ENCODE results near the gene CCDC12.

CCDC12 gene

DNA sequence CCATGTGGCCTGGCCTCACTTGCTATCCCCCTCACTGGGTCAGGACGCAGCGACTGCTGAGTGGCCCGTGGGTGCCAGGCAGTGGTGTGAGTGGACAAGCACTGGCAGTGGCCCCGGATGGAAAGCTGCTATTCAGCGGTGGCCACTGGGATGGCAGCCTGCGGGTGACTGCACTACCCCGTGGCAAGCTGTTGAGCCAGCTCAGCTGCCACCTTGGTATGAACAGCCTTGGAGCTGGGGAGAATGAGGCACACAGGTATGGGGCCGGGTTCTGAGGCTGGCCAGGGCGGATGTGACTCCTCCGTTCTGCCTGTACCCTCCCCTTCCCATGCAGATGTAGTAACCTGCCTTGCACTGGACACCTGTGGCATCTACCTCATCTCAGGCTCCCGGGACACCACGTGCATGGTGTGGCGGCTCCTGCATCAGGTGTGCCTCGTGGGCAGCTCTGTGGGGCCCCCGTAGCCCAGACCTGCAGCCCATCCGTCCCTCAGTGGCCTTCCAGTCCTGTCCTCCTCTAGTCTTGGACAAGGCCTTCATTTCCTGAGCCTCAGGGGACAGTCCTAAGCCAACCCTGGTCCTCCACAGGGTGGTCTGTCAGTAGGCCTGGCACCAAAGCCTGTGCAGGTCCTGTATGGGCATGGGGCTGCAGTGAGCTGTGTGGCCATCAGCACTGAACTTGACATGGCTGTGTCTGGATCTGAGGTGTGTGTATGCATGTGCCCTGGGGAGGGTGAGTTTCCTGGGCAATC lies 31.1 kb upstream of the CCDC12 start:
- no peak for DNase-seq

DNA sequence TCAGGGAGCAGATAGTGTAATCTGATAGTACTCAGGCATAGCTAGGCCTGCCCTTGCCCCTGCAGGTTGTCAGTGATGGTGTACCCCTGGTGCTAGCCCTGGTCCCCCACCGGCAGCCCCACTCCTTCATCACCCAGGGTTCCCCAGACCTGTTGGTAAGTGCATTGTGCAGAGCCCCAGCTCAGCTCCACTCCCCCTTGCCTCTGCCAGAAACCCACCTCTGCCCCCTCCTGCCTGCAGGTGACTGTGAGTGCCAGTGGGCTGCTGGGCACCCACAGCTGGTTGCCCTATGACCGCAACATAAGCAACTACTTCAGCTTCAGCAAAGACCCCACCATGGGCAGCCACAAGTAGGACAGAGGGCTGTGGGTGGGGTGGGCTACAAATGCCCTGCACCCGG lies 30.5 kb upstream of the CCDC12 start:
- no peak for DNase-seq

DNA sequence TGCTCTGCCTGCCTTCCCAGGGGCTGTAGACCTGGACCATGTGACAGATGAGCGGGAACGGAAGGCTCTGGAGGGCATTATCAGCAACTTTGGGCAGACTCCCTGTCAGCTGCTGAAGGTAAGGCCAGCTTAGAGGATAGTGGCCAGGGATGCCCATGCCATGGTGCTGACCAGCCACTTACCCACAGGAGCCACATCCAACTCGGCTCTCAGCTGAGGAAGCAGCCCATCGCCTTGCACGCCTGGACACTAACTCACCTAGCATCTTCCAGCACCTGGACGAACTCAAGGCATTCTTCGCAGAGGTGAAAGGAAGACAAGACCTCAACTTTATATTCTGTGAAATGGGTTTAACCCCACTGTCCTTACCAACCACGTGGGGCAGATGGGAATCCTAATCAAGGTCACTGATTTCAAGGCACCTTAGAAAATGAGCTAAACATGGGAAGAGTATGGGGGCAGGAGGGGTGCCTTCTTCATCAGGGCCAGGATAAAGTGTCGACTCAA lies 29.7 kb upstream of the CCDC12 start:
- no peak for DNase-seq

DNA sequence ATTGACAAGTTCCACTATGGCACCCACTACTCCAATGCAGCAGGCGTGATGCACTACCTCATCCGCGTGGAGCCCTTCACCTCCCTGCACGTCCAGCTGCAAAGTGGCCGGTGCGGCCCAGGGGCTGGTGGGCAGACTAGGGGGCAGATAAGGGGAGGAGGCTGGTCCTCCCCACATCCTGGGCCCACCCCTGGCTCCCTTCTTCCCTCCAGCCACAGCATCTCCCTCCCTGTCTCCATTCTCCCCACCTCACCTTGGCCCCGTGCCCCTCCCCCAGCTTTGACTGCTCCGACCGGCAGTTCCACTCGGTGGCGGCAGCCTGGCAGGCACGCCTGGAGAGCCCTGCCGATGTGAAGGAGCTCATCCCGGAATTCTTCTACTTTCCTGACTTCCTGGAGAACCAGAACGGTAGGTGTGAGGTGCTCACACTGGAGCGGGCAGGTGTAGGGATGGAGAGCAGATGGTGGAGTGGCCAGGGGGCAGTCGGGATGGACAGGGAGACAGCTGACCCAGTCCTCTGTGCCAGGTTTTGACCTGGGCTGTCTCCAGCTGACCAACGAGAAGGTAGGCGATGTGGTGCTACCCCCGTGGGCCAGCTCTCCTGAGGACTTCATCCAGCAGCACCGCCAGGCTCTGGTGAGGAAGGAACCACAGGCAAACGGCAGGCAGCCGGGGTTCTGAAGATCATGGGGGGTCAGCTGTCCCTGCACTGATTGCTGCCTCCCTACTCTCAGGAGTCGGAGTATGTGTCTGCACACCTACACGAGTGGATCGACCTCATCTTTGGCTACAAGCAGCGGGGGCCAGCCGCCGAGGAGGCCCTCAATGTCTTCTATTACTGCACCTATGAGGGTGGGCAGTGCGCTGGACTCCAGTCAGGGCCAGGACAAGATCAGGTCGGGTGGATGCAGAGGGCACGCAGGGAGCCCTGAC lies 28.9 kb upstream of the CCDC12 start:
- no peak for DNase-seq

DNA sequence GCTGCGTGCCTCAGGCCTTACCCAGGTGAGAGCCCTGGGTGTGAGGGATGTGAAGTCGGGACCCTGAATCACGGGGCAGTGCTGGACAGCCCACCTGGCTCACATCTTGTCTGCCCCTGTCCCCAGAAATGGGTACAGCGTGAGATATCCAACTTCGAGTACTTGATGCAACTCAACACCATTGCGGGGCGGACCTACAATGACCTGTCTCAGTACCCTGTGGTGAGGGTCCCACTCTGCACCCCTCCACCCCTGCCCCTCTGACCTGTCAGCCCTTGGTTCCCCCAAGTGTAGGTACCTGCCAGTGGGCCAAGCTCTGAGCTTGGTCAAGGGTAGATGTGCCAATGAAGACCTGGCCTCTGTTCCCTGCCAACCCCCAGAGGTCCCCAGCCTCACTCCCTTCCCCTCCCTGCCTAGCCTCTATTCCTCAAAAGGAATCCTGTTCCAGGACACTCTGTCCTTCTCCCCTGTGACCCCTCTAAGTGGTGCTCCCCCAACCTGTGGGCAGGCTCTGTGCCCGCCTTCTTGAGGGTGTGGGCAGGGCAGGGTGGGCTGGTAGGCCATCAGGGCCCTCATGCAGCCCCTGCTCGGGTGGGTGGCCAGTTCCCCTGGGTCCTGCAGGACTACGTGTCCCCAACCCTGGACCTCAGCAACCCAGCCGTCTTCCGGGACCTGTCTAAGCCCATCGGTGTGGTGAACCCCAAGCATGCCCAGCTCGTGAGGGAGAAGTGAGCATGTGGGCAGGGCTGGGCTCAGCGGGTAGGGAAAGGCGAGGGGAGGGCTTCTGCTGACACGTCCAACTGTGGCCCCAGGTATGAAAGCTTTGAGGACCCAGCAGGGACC lies 28.0 kb upstream of the CCDC12 start:
- DNase-seq = no peak

DNA sequence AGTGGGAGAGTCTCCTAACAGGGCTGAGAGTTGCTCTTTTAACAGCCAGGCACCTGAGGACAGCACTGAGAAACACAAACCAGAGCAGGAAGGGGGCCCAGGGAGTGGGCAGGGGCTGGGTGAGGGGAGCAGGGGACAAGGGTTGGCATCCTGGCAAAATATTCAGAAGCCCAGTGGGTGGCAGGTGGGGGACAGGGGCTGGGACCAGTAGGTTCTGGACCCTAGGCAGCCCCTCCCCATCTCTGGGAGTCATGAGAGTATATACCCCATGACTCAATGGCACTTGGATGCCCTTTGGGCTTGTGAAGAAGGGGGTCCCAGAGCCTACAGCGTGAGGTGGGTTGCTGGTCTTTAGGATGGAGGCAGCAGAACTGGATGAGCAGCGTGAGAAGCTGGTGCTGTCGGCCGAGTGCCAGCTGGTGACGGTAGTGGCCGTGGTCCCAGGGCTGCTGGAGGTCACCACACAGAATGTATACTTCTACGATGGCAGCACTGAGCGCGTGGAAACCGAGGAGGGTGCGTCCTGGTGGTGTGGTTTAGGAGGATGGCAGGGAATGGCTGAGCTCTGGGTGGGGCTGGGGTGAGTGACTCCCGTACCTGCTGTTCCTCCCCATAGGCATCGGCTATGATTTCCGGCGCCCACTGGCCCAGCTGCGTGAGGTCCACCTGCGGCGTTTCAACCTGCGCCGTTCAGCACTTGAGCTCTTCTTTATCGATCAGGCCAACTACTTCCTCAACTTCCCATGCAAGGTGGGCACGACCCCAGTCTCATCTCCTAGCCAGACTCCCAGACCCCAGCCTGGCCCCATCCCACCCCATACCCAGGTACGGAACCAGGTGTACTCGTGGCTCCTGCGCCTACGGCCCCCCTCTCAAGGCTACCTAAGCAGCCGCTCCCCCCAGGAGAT lies 27.2 kb upstream of the CCDC12 start:
- no peak for DNase-seq

DNA sequence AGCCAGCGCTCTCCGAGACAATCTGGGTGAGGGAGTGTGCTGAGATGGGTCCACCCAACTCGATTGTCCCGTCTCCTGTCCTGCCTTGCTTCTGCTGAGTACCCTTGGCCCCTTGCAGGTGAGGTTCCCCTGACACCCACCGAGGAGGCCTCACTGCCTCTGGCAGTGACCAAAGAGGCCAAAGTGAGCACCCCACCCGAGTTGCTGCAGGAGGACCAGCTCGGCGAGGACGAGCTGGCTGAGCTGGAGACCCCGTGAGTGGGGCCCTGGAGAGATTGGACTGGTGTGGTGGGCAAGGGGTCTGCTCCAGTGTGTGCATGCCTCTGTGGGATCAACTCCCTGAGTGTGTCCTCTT lies 26.5 kb upstream of the CCDC12 start:
- DNase-seq = no peak

DNA sequence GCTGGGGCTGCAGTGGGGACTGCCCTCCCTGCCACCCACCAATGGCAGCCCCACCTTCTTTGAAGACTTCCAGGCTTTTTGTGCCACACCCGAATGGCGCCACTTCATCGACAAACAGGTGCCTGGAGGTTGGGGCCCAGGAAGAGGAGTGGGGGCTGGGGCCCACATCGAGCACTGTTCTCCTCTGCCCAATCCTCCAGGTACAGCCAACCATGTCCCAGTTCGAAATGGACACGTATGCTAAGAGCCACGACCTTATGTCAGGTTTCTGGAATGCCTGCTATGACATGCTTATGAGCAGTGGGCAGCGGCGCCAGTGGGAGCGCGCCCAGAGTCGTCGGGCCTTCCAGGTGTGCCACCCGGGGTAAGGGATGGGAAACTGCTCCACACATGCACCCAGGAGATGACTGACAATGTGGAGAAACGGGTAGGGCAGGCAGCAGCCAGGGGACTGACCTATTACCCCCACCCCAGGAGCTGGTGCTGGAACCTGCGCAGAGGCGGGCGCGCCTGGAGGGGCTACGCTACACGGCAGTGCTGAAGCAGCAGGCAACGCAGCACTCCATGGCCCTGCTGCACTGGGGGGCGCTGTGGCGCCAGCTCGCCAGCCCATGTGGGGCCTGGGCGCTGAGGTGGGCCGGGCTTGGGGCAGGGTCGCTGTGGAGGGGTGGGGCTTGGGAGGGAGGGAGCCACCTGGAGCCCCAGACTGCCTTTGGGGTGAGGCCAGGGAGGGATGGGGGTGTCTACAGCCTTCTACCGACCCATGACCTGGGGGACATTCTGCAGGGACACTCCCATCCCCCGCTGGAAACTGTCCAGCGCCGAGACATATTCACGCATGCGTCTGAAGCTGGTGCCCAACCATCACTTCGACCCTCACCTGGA lies 25.9 kb upstream of the CCDC12 start:
- DNase-seq = no peak

DNA sequence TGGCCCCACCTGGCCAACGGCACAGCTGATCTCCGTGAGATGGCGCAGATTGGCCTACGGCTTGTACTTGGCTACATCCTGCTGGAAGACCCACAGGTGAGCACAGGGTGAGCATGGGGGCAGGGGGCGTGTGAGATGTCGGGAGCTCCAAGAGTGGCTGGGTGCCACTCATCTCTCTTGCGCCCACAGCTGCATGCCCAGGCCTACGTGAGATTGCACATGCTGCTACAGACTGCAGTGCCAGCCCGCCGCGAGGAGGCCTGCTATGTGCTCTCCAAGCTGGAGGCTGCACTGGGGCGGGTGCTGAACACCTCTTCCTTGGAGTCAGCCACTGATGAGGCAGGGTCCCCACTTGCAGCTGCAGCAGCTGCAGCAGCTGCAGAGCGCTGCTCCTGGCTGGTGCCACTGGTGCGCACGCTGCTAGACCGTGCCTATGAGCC lies 25.2 kb upstream of the CCDC12 start:
- DNase-seq = no peak

DNA sequence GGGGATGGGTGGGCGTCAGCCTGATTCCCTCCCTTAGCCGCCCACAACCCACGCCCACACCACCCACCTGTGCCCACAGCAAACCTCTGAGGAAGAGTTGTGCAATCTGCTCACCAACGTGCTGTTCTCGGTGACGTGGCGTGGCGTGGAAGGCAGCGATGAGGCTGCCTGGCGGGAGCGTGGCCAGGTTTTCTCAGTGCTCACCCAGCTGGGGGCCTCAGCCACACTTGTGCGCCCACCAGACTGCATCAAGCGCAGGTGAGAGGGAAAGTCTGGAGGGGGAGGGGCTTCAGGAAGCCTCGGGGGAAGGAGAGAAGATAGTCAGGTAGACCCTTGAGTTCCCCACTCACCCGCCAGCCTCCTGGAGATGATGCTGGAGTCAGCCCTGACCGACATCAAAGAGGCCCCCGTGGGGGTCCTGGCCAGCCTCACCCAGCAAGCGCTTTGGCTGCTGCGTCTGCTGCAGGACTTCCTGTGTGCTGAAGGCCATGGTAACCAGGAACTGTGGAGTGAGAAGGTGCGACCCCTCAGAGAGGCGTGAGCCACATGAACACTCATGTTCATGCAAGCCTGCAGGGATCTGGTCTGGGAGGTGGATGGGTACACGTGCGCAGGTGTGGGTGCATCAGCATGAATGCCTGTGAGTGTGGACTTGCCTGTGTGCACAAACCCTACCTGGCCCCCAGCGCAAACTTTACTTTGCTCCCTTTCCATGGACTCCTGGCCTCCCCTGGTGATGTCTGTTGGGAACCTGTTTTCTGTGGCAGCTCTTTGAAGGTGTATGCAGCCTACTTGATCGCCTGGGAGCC lies 24.6 kb upstream of the CCDC12 start:
- DNase-seq = no peak

DNA sequence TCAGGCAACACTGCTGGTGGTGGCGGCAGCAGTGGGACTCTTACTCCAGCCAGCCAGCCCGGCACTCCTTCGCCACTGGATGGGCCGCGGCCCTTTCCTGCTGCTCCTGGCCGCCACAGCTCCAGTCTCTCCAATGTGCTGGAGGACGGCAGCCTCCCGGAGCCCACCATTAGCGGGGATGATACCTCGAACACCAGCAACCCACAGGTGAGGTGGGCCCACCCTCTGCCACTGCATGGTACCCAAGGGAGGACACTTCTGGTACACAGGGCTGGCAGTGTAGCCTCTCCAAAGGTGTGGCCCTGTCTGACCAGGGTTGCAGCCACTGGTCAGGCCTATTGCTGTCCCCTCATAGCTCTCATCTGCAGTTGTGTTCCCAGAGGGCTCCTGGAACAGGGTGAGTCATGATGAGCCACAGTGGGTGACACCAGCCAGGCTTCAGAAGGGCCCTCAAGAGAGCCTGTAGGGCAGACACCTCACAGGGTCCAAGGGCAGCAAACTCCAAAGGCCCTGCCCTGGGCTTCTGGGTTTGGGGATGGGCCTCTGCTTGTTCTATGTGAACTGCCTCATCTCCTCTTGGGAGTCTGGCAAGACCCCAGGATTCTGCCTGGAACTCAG lies 23.8 kb upstream of the CCDC12 start:
- no peak for DNase-seq

DNA sequence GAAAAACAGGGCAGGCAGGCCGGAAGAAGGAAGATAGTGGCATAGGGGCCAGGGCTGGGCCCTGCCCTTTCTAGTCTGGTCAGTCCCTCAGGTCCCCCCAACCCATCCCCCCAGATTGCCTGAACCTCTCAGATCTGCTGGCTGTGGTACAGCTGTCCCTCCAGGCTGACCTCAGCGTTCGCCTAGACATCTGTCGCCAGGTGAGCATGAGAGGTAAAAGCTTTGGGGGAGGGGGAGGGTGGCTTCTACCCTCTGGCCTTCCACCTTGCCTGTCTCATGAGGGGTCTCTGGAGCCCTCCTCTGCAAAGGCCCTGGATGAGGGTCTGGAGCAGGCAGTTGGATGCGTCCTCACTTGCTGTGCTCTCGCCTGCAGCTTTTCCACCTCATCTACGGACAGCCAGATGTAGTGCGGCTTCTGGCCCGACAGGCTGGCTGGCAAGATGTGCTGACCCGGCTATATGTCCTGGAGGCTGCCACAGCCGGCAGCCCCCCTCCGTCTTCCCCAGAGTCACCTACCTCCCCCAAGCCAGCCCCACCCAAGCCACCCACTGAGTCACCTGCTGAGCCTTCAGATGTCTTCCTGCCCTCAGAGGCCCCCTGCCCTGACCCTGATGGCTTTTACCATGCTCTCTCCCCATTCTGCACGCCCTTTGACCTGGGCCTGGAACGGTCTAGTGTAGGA lies 23.1 kb upstream of the CCDC12 start:
- DNase-seq = no peak

DNA sequence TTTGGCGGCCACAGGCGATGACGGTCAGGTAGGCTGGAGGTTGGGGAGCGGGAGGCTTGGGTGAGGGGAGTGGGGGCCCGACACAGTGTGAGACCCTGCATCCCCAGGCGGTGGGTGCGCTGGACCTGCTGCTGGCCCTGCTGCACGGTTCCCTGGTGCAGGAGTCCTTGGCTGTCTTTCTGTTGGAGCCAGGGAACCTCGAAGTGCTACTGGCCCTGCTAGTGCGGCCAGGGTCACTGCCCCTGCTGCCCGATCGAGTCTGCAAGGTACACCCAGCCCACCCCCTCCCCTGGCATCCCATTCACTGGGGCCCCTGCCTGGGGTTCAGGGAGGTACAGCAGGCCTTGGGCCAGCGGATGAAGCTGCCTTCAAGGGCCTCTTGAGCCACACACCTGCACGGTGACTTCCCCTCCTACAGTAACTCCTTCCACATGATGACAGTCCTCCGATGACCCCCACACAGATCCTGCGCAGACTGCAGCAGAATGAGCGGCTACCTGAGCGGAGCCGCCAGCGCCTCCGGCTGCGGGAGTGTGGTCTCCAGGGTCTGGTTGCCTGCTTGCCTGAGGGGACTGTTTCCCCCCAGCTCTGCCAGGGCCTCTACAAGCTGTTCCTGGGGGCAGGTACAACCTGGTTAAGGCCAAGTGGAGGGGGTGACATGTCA lies 22.4 kb upstream of the CCDC12 start:
- no peak for DNase-seq

DNA sequence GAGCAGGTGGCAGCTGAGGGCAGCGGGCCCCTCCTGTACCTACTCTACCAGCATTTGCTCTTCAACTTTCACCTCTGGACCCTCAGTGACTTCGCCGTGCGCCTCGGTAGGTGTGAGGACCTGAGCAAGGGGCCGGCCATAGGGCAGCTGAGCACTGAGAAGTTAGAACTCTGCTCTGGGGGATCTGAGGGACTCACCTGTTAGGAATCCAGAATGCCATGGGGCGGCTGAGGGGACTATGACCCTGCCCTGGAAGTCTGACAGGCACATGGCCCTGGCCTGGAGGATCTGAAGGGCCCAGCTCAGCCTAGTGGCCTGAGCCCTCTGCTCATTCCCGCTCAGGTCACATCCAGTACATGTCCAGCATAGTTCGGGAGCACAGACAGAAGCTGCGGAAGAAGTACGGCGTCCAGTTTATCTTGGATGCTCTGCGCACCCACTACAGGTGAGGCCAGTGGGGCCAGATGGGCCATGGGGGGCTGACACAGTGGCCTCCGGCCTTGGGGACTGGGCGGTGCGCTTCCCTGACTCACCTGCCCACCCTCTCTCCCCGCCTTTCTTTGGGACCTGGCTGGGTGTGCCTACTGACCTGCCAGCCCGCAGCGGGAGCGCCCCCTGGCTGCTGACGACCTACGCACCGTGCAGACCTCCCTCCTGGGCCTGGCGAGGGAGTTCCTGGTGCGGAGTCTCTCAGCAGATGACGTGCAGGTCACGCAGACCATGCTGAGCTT lies 21.7 kb upstream of the CCDC12 start:
- no peak for DNase-seq

DNA sequence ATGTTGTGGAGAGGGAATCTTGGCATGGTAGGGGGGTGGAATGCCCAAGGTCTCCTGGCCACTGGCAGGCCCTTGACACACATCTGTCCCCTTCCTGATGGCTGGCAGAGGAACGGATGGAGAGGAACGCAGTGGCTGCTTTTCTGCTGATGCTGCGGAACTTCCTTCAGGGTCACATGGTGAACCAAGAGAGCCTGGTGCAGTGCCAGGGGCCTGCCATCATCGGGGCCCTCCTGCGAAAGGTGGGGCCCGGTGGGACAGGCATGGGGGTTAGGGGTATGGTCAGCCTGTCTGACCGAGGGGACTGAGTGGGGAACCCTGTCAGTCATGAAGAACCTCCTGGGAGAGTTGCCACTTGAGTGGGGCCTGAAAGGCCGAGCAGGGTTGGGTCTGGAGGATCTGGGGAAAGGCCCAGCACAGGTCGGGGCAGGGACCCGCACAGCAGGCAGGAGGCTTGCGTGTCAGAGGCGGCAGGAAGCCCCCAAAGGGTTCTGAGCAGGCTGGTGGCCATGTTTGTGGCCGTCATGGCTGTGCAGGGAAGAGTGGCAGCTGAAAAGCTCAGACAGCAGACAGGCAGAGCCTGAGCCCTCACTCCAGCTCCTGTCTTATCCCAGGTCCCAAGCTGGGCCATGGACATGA lies 21.0 kb upstream of the CCDC12 start:
- no peak for DNase-seq

DNA sequence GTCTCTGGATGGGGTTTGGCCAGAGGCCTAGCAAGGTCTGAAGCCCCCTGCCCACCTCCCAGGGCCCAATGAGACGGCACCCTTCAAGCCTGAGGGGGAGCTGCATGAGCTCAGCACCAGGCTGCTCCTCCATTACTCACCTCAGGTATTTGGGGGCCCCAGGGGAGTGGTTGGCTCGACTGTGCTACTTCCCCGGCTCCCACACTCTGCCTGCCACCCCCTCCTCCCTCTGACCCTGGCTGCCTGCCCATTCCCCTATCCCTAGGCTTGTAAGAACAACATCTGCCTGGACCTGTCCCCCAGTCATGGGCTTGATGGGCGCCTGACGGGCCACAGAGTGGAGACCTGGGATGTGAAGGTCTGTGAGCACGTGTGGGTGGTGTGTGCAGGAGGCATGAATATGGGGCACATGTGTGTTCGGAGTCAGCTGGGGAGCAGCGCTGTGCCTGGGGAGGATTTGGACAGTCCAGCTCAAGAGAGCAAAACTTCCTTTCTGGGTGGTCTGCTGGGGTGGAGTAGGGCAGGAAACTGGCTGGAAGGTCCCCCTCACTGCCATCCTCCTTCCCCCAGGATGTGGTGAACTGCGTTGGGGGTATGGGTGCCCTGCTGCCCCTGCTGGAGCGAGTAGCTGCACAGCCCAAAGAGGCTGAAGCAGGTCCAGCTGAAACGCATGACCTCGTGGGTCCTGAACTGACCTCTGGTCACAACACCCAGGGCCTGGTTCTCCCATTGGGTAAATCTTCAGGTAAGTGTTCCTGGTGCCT lies 20.3 kb upstream of the CCDC12 start:
- DNase-seq = no peak

All from NCI-H446 (cell line).